OCI-LY3 (cell line): ENCODE results near the gene ADARB1.

ENCODE experiments used
- EZH2phosphoT487 ChIP-seq: fragments of 200-600 bp; shearing (Covaris generic); IDR thresholded peaks from 2 replicates; pipeline ENCODE4 v1.6.1; 2018; ENCODE audit warnings: antibody characterized with exemption, mixed run types, low read depth
- TF ChIP-seq, protein P1 (sequence below): fragments of 200-600, 300-600 bp; sonication (generic); IDR thresholded peaks from 2 replicates; pipeline ENCODE4 v1.5.1; 2014; ENCODE audit warnings: antibody characterized with exemption, low read length, low read depth

- TF ChIP-seq, protein P1, sequence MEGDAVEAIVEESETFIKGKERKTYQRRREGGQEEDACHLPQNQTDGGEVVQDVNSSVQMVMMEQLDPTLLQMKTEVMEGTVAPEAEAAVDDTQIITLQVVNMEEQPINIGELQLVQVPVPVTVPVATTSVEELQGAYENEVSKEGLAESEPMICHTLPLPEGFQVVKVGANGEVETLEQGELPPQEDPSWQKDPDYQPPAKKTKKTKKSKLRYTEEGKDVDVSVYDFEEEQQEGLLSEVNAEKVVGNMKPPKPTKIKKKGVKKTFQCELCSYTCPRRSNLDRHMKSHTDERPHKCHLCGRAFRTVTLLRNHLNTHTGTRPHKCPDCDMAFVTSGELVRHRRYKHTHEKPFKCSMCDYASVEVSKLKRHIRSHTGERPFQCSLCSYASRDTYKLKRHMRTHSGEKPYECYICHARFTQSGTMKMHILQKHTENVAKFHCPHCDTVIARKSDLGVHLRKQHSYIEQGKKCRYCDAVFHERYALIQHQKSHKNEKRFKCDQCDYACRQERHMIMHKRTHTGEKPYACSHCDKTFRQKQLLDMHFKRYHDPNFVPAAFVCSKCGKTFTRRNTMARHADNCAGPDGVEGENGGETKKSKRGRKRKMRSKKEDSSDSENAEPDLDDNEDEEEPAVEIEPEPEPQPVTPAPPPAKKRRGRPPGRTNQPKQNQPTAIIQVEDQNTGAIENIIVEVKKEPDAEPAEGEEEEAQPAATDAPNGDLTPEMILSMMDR: no peak
- TF ChIP-seq EZH2phosphoT487: no peak
Measured at GRCh38 chr21:45118099-45118498, 43.7 kb downstream of the ADARB1 start.
